ENCODE data around the gene IMPA2. TPM values are rescaled to one million over a fixed set of nuclear protein-coding genes. Genes with fewer than 3 reads are reported as not detected.
A peak's percentile ranks its signal among the peaks of the same experiment; 100 is the strongest.
"Not testable (repeated sequence)": the region's sequence is repeated elsewhere in the genome, so short reads cannot be mapped to it uniquely, and the experiment has no call there.

IMPA2 gene
- polyA plus RNA-seq, 1 experiment, result 12.8 TPM

GRCh38 chr18:11955239-11956029 lies 25.9 kb upstream of the IMPA2 start:
- ChIA-PET CTCF (interaction anchor here (1.9 to 3.5 kb wide), 2 partner anchors 17 to 40 kb away, joined by 8 to 16 read pairs; no protein-coding TSS in a partner anchor), POLR2A (interaction anchor here (2.7 kb wide), 1 partner anchor 25 kb away, joined by 11 read pairs; the partner anchor contains the start of gene IMPA2)
- Histone ChIP-seq H3K27ac (ENCODE audit: low read depth, low read length) (peak overlapping the region; percentile 75), H3K9me3 (ENCODE audit: control insufficient read depth, insufficient read depth, low read length) (peaks cover 17% of the 10 kb centered on the region), H3K4me3 (ENCODE audit: low read depth, low read length) (no peak overlapping the region), H3K27me3 (ENCODE audit: control insufficient read depth, insufficient read depth, low read length) (no peaks in the 10 kb centered on the region)
- TF ChIP-seq CTCF (IDR thresholded peaks at IDR 0.05; ENCODE audit: low read depth, low read length), result no peak
- DNase-seq (ENCODE audit: low read depth, low spot score), result peak; percentile 67

DNA sequence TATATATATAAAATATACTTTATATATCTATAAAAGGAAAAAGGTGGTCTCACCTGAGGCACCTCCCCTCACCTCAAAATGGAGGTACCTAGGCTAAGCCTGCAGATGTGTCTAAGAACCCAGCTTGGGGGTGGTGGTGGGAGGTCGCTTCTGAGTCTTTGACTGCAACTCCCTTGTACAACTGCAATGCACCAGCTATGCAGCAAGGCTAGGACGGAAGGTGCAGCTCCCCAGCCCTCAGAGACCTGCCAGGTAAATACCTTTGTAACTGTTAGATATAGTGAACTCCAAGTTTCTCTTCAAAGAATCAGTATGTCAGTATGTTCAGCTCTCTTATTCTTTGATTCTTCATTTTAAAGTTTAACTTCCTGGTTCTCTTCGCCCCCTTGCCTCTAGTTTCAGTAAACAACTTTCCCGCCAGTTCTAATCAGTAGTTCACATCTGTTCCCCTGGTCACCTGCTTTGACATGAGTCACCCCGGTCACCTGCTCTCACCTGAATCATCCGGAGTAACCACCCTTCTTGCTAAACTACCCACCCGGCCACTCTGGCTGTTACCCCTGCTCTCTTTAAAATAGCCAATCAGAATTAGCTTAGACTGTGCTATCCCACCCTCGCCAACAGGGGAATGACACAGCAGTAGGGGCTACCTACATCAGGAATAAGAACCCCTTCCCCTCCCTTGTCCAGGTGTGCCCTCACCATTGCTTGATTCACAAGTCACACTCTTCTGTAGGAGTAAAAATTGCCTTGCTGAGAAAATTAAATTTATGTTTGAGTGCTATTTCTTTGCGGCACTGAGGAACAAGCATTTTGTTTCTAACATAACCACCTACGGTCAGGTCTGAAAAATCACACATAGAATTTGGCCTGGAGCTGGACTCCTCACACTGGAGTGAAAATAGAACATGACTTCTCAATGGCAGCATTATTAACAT lies 24.7 kb upstream of the IMPA2 start:
- H3K27ac ChIP-seq (ENCODE audit: low read depth, low read length), result no peak overlapping the region
- no peak for TF ChIP-seq CTCF (IDR thresholded peaks at IDR 0.05; ENCODE audit: low read depth, low read length)
- peaks cover 17% of the 10 kb centered on the region for H3K9me3 ChIP-seq (ENCODE audit: control insufficient read depth, insufficient read depth, low read length)
- ChIA-PET CTCF (interaction anchor here (3.5 kb wide), 1 partner anchor 19 kb away, joined by 16 read pairs; no protein-coding TSS in a partner anchor), POLR2A (interaction anchor here (2.7 kb wide), 1 partner anchor 24 kb away, joined by 11 read pairs; the partner anchor contains the start of gene IMPA2)
- no peaks in the 10 kb centered on the region for H3K27me3 ChIP-seq (ENCODE audit: control insufficient read depth, insufficient read depth, low read length)
- H3K4me3 ChIP-seq (ENCODE audit: low read depth, low read length), result no peak overlapping the region
- DNase-seq (ENCODE audit: low read depth, low spot score), result no peak

DNA sequence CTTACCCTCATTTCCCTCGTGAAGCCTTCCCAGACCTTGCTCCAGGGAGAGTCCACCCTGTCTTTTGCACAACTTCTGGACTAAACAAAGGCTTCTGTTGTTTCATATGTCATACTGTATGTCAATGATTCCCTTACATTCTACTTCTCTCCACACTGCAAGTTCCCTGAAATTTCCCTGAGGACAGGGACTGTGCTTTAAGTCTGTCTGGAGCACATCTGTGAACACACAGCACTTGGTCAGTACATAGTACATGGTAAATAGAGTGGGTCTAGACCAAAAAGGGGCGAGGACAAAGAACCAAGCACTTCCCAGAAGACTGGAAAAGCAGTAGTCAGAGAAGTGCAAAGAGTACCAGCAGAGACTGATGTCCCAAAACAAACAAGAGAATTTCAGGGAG lies 23.7 kb upstream of the IMPA2 start:
- CTCF ChIA-PET, result interaction anchor here (1.1 kb wide), 1 partner anchor 37 kb away, joined by 3 read pairs; no protein-coding TSS in a partner anchor
- no peaks in the 10 kb centered on the region for H3K27me3 ChIP-seq (ENCODE audit: control insufficient read depth, insufficient read depth, low read length)
- H3K4me3 ChIP-seq (ENCODE audit: low read depth, low read length), result no peak overlapping the region
- no peak for DNase-seq (ENCODE audit: low read depth, low spot score)
- no peak overlapping the region for H3K27ac ChIP-seq (ENCODE audit: low read depth, low read length)
- no peak for TF ChIP-seq CTCF (IDR thresholded peaks at IDR 0.05; ENCODE audit: low read depth, low read length)
- POLR2A ChIA-PET, result no interaction called here
- H3K9me3 ChIP-seq (ENCODE audit: control insufficient read depth, insufficient read depth, low read length), result peaks cover 17% of the 10 kb centered on the region

- POLR2A ChIA-PET; H3K27me3 ChIP-seq (ENCODE audit: control insufficient read depth, insufficient read depth, low read length); H3K4me3 ChIP-seq (ENCODE audit: low read depth, low read length); H3K27ac ChIP-seq (ENCODE audit: low read depth, low read length); DNase-seq (ENCODE audit: low read depth, low spot score); CTCF ChIA-PET: not testable (repeated sequence)
- peaks cover 17% of the 10 kb centered on the region for H3K9me3 ChIP-seq (ENCODE audit: control insufficient read depth, insufficient read depth, low read length)
Measured at GRCh38 chr18:11959651-11960050, 21.7 kb upstream of the IMPA2 start.

GRCh38 chr18:11960743-11961380 lies 20.4 kb upstream of the IMPA2 start:
- Histone ChIP-seq H3K27ac (ENCODE audit: low read depth, low read length) (no peak overlapping the region), H3K27me3 (ENCODE audit: control insufficient read depth, insufficient read depth, low read length) (no peaks in the 10 kb centered on the region), H3K4me3 (ENCODE audit: low read depth, low read length) (no peak overlapping the region), H3K9me3 (ENCODE audit: control insufficient read depth, insufficient read depth, low read length) (peaks cover 15% of the 10 kb centered on the region)
- ChIA-PET POLR2A (interaction anchor here (0.8 kb wide), 2 partner anchors 10 to 72 kb away, joined by 3 to 4 read pairs; no protein-coding TSS in a partner anchor), CTCF (no interaction called here)
- TF ChIP-seq CTCF (IDR thresholded peaks at IDR 0.05; ENCODE audit: low read depth, low read length), result no peak
- DNase-seq (ENCODE audit: low read depth, low spot score), result no peak

All from AG04450 (cell line).